Smooth muscle cell (in vitro differentiated cells): ENCODE measurements around the gene FCN3. TPM values are rescaled to one million over a fixed set of nuclear protein-coding genes. Genes with fewer than 3 reads are reported as not detected.

Experiments used
- DNase-seq: peaks from one replicate; lab custom pipeline; 2025; ENCODE audit not compliant: unreplicated experiment; lab: John Stamatoyannopoulos, UW
- H2AFZ ChIP-seq: fragments of 200-600 bp; sonication (generic); 2 replicates; pipeline ENCODE4 v1.6.0; 2016; ENCODE audit warnings: antibody characterized with exemption, low read depth, mild to moderate bottlenecking
- H3F3A ChIP-seq: fragments of 200-600 bp; sonication (generic); 2 replicates; pipeline ENCODE4 v1.6.0; 2017; ENCODE audit warnings: antibody characterized with exemption, low read depth
- H3K27ac ChIP-seq: fragments of 200-600 bp; sonication (generic); 2 replicates; pipeline ENCODE4 v1.5.1; 2016; ENCODE audit warnings: low read depth, mild to moderate bottlenecking
- H3K27me3 ChIP-seq: fragments of 200-600 bp; sonication (generic); 2 replicates; pipeline ENCODE4 v1.6.1; 2016; ENCODE audit warnings: low read depth, mild to moderate bottlenecking
- H3K36me3 ChIP-seq: fragments of 200-600 bp; sonication (generic); 2 replicates; pipeline ENCODE4 v1.5.1; 2016; ENCODE audit warnings: low read depth
- H3K4me1 ChIP-seq: fragments of 200-600 bp; sonication (generic); 2 replicates; pipeline ENCODE4 v1.5.1; 2016; ENCODE audit warnings: low read depth
- H3K4me2 ChIP-seq: fragments of 200-600 bp; sonication (generic); 2 replicates; pipeline ENCODE4 v1.6.0; 2016; ENCODE audit warnings: mild to moderate bottlenecking
- H3K4me3 ChIP-seq: fragments of 200-600 bp; sonication (generic); 2 replicates; pipeline ENCODE4 v1.5.1; 2016; ENCODE audit warnings: mild to moderate bottlenecking
- H3K79me2 ChIP-seq: fragments of 200-600 bp; sonication (generic); 2 replicates; pipeline ENCODE4 v1.6.0; 2016; ENCODE audit warnings: low read depth, mild to moderate bottlenecking
- H3K9ac ChIP-seq: fragments of 200-600 bp; sonication (generic); 2 replicates; pipeline ENCODE4 v1.6.0; 2016; ENCODE audit warnings: low read depth
- H3K9me3 ChIP-seq: fragments of 200-600 bp; sonication (generic); replicated peaks from 2 replicates; pipeline ENCODE4 v1.5.1; 2016; ENCODE audit warnings: low read depth
- H4K20me1 ChIP-seq: fragments of 200-600 bp; sonication (generic); 2 replicates; pipeline ENCODE4 v1.6.0; 2016; ENCODE audit warnings: low read depth
- WGBS: methylation state at CpG from one replicate; pipeline ENCODE4 v1.1.7; 2016; ENCODE audit warnings: low lambda C conversion rate; 5-methylcytosine and 5-hydroxymethylcytosine counted together
- polyA plus RNA-seq: library from polyadenylated mRNA; unstranded; fragments of >200 nt; fragmentation: Nextera tagmentation; extraction: Ambion mirVana; gene quantifications from 2 replicates; pipeline ENCODE4 v1.2.1, GENCODE V29; 2016
- total RNA-seq: library from RNA; depleted of rRNA; stranded (reverse); fragments of >200 nt; gene quantifications from 2 replicates; pipeline ENCODE4 v1.2.3, GENCODE V29; 2014
- TF ChIP-seq, protein P1 (sequence below): fragments of 200-600 bp; sonication (generic); IDR thresholded peaks from 2 replicates; pipeline ENCODE4 v1.5.1; 2017; ENCODE audit warnings: borderline replicate concordance, mild to moderate bottlenecking, antibody characterized with exemption; ENCODE audit not compliant: insufficient read depth, poor library complexity, severe bottlenecking

The FCN3 gene
- total and polyA plus RNA-seq, 2 experiments from 2014 or later, result not detected

DNA sequence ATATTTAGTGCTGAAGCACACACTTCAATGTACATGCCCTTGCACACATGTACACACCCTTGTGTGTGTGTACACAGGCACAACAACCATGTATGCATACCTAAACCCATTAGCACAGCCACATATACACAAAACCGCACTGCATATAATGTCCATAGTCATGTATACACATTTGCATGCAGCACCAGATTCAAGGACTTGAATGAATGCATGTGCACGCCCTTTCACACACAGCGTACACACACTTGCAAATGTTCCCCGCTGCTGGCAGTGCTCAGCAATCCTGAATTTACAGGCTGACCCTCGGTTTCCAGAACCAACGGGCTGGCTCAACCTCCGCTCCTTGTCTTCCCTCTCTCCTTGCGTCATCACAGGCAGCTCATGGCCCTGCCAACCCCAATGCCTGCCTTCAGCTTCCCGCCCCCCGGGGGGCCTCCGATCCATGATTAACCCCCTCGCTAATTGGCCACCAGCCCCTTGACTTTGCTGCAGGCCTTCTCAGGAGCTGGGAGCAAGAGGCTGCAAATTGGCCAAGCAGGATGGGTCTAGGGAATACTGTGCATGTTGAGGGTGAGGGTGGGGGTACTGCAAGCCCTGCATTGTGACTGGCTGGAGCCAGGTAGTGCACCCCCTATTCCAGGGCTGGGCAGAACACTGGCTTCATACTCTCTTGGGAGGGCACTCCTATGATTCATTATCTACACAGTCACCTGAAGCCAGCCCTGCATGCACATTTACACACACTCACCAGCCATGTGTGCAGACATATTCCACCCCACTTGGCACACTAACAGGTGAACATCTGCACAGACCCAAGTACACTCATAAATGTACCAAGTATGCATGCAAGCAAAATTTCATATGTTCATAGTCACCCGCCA, 25.7 kb upstream of the FCN3 start:
- Histone ChIP-seq H2AFZ (no peak overlapping the region), H3K4me2 (no peak overlapping the region), H3F3A (peaks cover 5% of the 10 kb centered on the region), H3K27ac (no peak overlapping the region), H3K9ac (no peak overlapping the region), H3K9me3 (no peaks in the 10 kb centered on the region), H3K36me3 (no peaks in the 10 kb centered on the region), H3K27me3 (no peaks in the 10 kb centered on the region), H3K4me1 (peaks cover 20% of the 10 kb centered on the region), H4K20me1 (no peaks in the 10 kb centered on the region), H3K79me2 (no peaks in the 10 kb centered on the region), H3K4me3 (no peak overlapping the region)
- WGBS, result 79% methylated on average over 13 of the region's 13 CpGs
- TF ChIP-seq, protein P1, sequence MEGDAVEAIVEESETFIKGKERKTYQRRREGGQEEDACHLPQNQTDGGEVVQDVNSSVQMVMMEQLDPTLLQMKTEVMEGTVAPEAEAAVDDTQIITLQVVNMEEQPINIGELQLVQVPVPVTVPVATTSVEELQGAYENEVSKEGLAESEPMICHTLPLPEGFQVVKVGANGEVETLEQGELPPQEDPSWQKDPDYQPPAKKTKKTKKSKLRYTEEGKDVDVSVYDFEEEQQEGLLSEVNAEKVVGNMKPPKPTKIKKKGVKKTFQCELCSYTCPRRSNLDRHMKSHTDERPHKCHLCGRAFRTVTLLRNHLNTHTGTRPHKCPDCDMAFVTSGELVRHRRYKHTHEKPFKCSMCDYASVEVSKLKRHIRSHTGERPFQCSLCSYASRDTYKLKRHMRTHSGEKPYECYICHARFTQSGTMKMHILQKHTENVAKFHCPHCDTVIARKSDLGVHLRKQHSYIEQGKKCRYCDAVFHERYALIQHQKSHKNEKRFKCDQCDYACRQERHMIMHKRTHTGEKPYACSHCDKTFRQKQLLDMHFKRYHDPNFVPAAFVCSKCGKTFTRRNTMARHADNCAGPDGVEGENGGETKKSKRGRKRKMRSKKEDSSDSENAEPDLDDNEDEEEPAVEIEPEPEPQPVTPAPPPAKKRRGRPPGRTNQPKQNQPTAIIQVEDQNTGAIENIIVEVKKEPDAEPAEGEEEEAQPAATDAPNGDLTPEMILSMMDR, result no peak
- no peak for DNase-seq

DNA sequence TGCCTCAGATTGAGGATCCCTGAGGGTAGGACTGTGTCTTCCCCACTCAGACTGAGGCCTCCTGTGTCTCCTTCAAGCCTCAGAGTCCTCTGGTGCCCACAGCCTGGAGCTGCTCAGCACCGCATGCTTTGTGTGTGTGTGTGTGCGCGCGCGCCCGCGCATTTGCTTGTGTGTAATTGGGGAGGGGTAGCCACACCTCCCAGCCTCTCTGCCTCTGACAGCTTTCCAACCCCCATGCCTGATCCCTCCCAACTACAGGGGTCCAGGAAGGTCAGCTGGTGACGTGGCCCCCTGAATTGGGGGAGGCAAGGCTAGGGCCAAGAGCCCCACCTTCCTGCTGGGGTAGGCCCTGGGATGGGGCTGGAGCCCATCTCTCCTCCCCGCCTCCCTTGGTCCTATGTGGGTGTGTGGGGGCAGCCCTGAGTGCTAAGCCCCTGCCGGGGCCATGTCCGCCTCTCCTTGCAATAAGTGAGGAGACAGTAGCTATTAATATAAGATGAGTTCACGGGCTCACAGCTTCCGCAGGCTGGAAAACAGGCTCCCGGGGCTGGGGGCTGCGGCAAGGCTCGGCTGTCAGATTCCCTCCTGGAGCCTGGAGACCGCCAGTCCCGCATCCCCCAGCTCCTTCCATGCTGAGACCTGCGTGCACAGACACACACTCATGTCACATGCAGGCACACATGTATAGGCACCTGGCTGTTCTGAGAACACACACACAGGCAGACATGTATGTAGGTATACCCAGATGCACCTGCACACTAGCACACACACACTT, 24.8 kb upstream of the FCN3 start:
- Histone ChIP-seq H2AFZ (no peak overlapping the region), H3K27ac (no peak overlapping the region), H3F3A (peaks cover under 1% of the 10 kb centered on the region), H3K4me1 (peaks cover 11% of the 10 kb centered on the region), H3K27me3 (no peaks in the 10 kb centered on the region), H3K36me3 (no peaks in the 10 kb centered on the region), H3K9me3 (no peaks in the 10 kb centered on the region), H3K4me2 (no peak overlapping the region), H3K4me3 (no peak overlapping the region), H3K9ac (no peak overlapping the region), H3K79me2 (no peaks in the 10 kb centered on the region), H4K20me1 (no peaks in the 10 kb centered on the region)
- 92% methylated on average over 19 of the region's 19 CpGs for WGBS
- no peak for DNase-seq
- TF ChIP-seq, protein P1, result no peak

DNA sequence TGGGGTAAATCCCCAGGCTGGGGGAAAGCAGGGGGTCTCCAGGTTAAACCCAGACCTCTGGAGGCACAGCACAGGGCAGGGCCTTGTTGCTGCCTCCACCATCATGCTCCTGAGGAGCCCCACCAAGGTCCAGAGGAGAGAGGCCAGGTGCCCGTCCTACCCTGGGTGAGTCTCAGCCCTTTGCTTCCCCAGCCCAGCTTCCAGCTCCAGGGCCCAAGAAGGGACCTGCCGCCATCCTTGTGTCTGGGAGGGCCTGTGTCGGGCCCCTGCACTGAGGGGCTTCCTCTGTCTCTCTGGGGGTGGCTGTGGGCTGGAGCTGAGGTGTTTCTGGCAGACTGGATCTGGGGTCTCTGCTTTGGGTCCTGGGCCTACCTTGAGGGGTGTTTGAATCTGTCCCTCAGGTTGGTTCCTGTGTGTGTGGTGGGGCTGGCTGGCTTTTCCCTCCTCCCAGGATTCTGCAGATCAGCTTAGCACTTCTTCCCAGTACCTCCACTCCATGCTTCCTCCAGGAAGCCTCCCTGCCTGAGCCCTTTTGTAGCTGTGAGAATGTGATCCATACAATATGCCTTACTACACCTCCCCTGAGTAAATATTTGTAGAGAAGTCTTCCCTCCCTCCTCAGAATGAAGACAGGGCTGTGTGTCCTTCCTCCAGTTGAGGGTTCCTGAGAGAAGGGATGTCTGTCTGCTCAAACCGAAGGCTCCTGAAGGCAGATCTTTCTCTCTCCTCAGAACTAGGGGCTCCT, 24.0 kb upstream of the FCN3 start:
- Histone ChIP-seq H3K9ac (no peak overlapping the region), H3K27me3 (no peaks in the 10 kb centered on the region), H3K36me3 (no peaks in the 10 kb centered on the region), H3K79me2 (no peaks in the 10 kb centered on the region), H3K4me2 (no peak overlapping the region), H4K20me1 (no peaks in the 10 kb centered on the region), H3K27ac (no peak overlapping the region), H3F3A (peaks cover 5% of the 10 kb centered on the region), H3K4me3 (no peak overlapping the region), H3K4me1 (peaks cover 4% of the 10 kb centered on the region), H2AFZ (no peak overlapping the region), H3K9me3 (no peaks in the 10 kb centered on the region)
- WGBS, result 91% methylated on average over 4 of the region's 4 CpGs
- no peak for DNase-seq
- TF ChIP-seq, protein P1, result no peak
